HCT116 (cell line): ENCODE results near the gene MIPEP. TPM values are rescaled to one million over a fixed set of nuclear protein-coding genes. Genes with fewer than 3 reads are reported as not detected.

Experiments used
- ATAC-seq: fragments of 200-7000 bp; cut with Tn5 transposase; 2 replicates; pipeline ENCODE4 v1.9.1; 2020; ENCODE audit warnings: mild to moderate bottlenecking, moderate library complexity
- BruUV-seq: library from RNA; stranded (reverse); fragments of 400-500 nt; replicated peaks from 2 replicates; lab custom pipeline; 2021; lab: Mats Ljungman, UMichigan
- CTCF ChIA-PET: fragments of 300-600 bp; sonication (Branson Sonifier 250); formaldehyde crosslinking; loops from one replicate; lab custom pipeline; 2021; ENCODE audit warnings: antibody characterized with exemption; lab: Charles Lee
- POLR2A ChIA-PET: fragments of 300-600, 350-600 bp; sonication (Branson Sonifier 250); formaldehyde crosslinking; loops from one replicate; lab custom pipeline; 2021; ENCODE audit warnings: antibody characterized with exemption; lab: Charles Lee
- RAD21 ChIA-PET, 2 experiments: fragments of 300-600 bp; sonication (Branson Sonifier 250); formaldehyde crosslinking; loops; one replicate each; lab custom pipeline; 2023; ENCODE audit warnings: low total read pairs in 2 of 2; ENCODE audit not compliant: uncharacterized antibody in 2 of 2, unreplicated experiment in 2 of 2, low non-redundant PET in 1 of 2; lab: Charles Lee
- DNase-seq: peaks from one replicate; pipeline ENCODE4 v3.0.0-alpha.2; 2010; ENCODE audit warnings: low read depth, low spot score
- H2AFZ ChIP-seq: fragments of 200-600 bp; shearing (Covaris generic), sonication (generic); 2 replicates; pipeline ENCODE4 v1.6.1; 2017; ENCODE audit warnings: low read depth, mixed run types, mixed read lengths, antibody characterized with exemption, low read length; ENCODE audit not compliant: poor library complexity, severe bottlenecking
- H3K27ac ChIP-seq: 2 replicates; pipeline ENCODE4 v1.5.1; 2012; ENCODE audit warnings: low read depth, low read length
- H3K27me3 ChIP-seq: fragments of 200-600 bp; sonication (generic); 2 replicates; pipeline ENCODE4 v1.6.1; 2016; ENCODE audit warnings: mixed run types, low read length, mixed read lengths; ENCODE audit not compliant: insufficient read depth
- H3K36me3 ChIP-seq, 2 experiments: fragments of 200-500 bp in 1 of 2; fragments of 200-600 bp in 1 of 2; sonication (Bioruptor generic) in 1 of 2; sonication (generic) in 1 of 2; 2 replicates each; pipeline versions ENCODE4 v1.5.1 to v1.6.1; 2014 to 2016; ENCODE audit warnings: low read length in 2 of 2, inconsistent platforms in 1 of 2, mixed read lengths in 1 of 2, mixed run types in 1 of 2; ENCODE audit not compliant: insufficient read depth in 2 of 2, control insufficient read depth in 1 of 2
- H3K4me1 ChIP-seq, 2 experiments: fragments of 200-600 bp in 1 of 2; sonication (generic) in 1 of 2; 2 replicates each; pipeline versions ENCODE4 v1.5.1 to v1.6.1; 2012 to 2017; ENCODE audit warnings: low read length in 2 of 2, inconsistent platforms in 1 of 2, mild to moderate bottlenecking in 1 of 2, mixed read lengths in 1 of 2, mixed run types in 1 of 2, moderate library complexity in 1 of 2; ENCODE audit not compliant: insufficient read depth in 2 of 2, control insufficient read depth in 1 of 2
- H3K4me2 ChIP-seq: fragments of 200-600 bp; sonication (generic); 2 replicates; pipeline ENCODE4 v1.6.1; 2017; ENCODE audit warnings: mixed run types, low read length, mixed read lengths
- H3K4me3 ChIP-seq, 2 experiments: fragments of 200-600 bp in 1 of 2; sonication (generic) in 1 of 2; replicated peaks in 1 of 2; 2 replicates each; pipeline ENCODE4 v1.5.1; 2011 to 2016; ENCODE audit warnings: low read length in 2 of 2, control low read depth in 1 of 2, low read depth in 1 of 2, mild to moderate bottlenecking in 1 of 2, mixed read lengths in 1 of 2, mixed run types in 1 of 2
- H3K79me2 ChIP-seq: fragments of 200-600 bp; sonication (generic); 2 replicates; pipeline ENCODE4 v1.6.1; 2017; ENCODE audit warnings: mild to moderate bottlenecking, mixed run types, low read length, moderate library complexity, mixed read lengths; ENCODE audit not compliant: insufficient read depth
- H3K9ac ChIP-seq: fragments of 200-600 bp; sonication (generic); 2 replicates; pipeline ENCODE4 v1.6.1; 2016; ENCODE audit warnings: low read length, mixed read lengths
- H3K9me2 ChIP-seq: fragments of 200-600 bp; sonication (generic), shearing (Covaris generic); 2 replicates; pipeline ENCODE4 v1.6.1; 2017; ENCODE audit warnings: mixed run types, mild to moderate bottlenecking, moderate library complexity; ENCODE audit not compliant: insufficient read depth
- H3K9me3 ChIP-seq, 2 experiments: fragments of 200-500 bp in 1 of 2; fragments of 200-600 bp in 1 of 2; sonication (Bioruptor generic) in 1 of 2; sonication (generic) in 1 of 2; 2 replicates each; pipeline ENCODE4 v1.6.1; 2014 to 2017; ENCODE audit warnings: low read length in 2 of 2, mixed read lengths in 2 of 2, inconsistent platforms in 1 of 2, low read depth in 1 of 2, mild to moderate bottlenecking in 1 of 2, mixed run types in 1 of 2, moderate library complexity in 1 of 2; ENCODE audit not compliant: control insufficient read depth in 1 of 2, insufficient read depth in 1 of 2
- H4K20me1 ChIP-seq: fragments of 200-600 bp; sonication (generic), shearing (Covaris generic); 2 replicates; pipeline ENCODE4 v1.6.1; 2017; ENCODE audit warnings: mixed run types, mild to moderate bottlenecking, moderate library complexity; ENCODE audit not compliant: insufficient read depth
- CBX3 ChIP-seq: IDR thresholded peaks from 2 replicates; pipeline ENCODE4 v1.6.1; 2012; ENCODE audit warnings: low read depth
- CEBPB ChIP-seq: IDR thresholded peaks from 2 replicates; pipeline ENCODE4 v1.6.1; 2012; ENCODE audit warnings: low read depth
- CTCF ChIP-seq, 3 experiments: fragments of 200-600 bp in 1 of 3; sonication (generic) in 1 of 3; IDR thresholded peaks in 2 of 3; conservative IDR thresholded peaks in 1 of 3; 2 replicates each; pipeline ENCODE4 v1.5.1; 2012 to 2017; ENCODE audit warnings: low read depth in 2 of 3, low read length in 2 of 3, antibody characterized with exemption in 1 of 3, borderline replicate concordance in 1 of 3, control low read depth in 1 of 3, mild to moderate bottlenecking in 1 of 3, mixed read lengths in 1 of 3, mixed run types in 1 of 3, moderate library complexity in 1 of 3; ENCODE audit not compliant: insufficient read depth in 1 of 3
- EGR1 ChIP-seq: IDR thresholded peaks from 2 replicates; pipeline ENCODE4 v1.6.1; 2012; ENCODE audit warnings: low read depth
- ELF1 ChIP-seq: IDR thresholded peaks from 2 replicates; pipeline ENCODE4 v1.6.1; 2012; ENCODE audit warnings: low read depth, borderline replicate concordance
- FOSL1 ChIP-seq: IDR thresholded peaks from 2 replicates; pipeline ENCODE4 v1.6.1; 2012; ENCODE audit warnings: low read depth
- JUND ChIP-seq: IDR thresholded peaks from 2 replicates; pipeline ENCODE4 v1.6.1; 2012
- POLR2A ChIP-seq: IDR thresholded peaks from 2 replicates; pipeline ENCODE4 v1.7.0; 2011; ENCODE audit warnings: borderline replicate concordance; ENCODE audit not compliant: insufficient read depth, insufficient read length; ENCODE audit errors: extremely low read depth
- SRF ChIP-seq: IDR thresholded peaks from 2 replicates; pipeline ENCODE4 v1.6.1; 2012; ENCODE audit warnings: low read depth
- ZFX ChIP-seq: fragments of 450-650 bp; IDR thresholded peaks from 2 replicates; pipeline ENCODE4 v1.6.1; 2017
- ZNF274 ChIP-seq: fragments of 200-500 bp; sonication (Bioruptor generic); IDR thresholded peaks from 2 replicates; pipeline ENCODE4 v1.6.1; 2014; ENCODE audit warnings: mild to moderate bottlenecking, low read depth, low read length, inconsistent platforms
- intact Hi-C: fragments of 100-400 bp; cut with micrococcal nuclease; formaldehyde crosslinking; loops from 2 replicates; pipeline ENCODE4 v1.10.0; 2022
- total RNA-seq: library from RNA; stranded (reverse); gene quantifications from one replicate; pipeline ENCODE4 v1.2.1, GENCODE V29; 2021; ENCODE audit not compliant: unreplicated experiment

The MIPEP gene
- total RNA-seq, 1 experiment from 2014 or later = 33.3 TPM

- Histone ChIP-seq H3K4me1 (no peaks in the 10 kb centered on the region), H3K79me2 (no peaks in the 10 kb centered on the region), H3K36me3 (no peaks in the 10 kb centered on the region; a peak in 1 of 4 replicates), H3K9ac (no peak overlapping the region)
- no peak for ATAC-seq
- BruUV-seq = no TSS peak
- RAD21 ChIA-PET = no interaction called here
- intact Hi-C loops = no loop called here
- no peak for DNase-seq
- TF ChIP-seq EGR1 (no peak), SRF (no peak)
- TF ChIP-seq, all 23 proteins: peak for 0
- Histone ChIP-seq H4K20me1 (no peaks in the 10 kb centered on the region), H3K27ac (no peak overlapping the region), H3K9me2 (no peaks in the 10 kb centered on the region), H3K4me2 (no peak overlapping the region), H3K27me3 (no peaks in the 10 kb centered on the region), H2AFZ (no peak overlapping the region), H3K9me3 (no peaks in the 10 kb centered on the region), H3K4me3 (no peak overlapping the region)
- ChIA-PET CTCF (no interaction called here), POLR2A (no interaction called here)
These were observed 24.2 kb downstream of the MIPEP start for GRCh38 chr13:23865026-23865425.

GRCh38 chr13:23861310-23861709 lies 27.9 kb downstream of the MIPEP start:
- CTCF ChIA-PET = no interaction called here
- no peaks in the 10 kb centered on the region; a peak in 1 of 4 replicates for H3K36me3 ChIP-seq
- H3K9me3 ChIP-seq = no peaks in the 10 kb centered on the region
- no peak for DNase-seq
- no peak overlapping the region for H3K4me3 ChIP-seq
- POLR2A ChIA-PET = no interaction called here
- no peak overlapping the region for H3K9ac ChIP-seq
- no peaks in the 10 kb centered on the region for H3K79me2 ChIP-seq
- no peak overlapping the region for H2AFZ ChIP-seq
- RAD21 ChIA-PET = interaction anchor here in 1 of 2 experiments (0.6 kb wide), 1 partner anchor 486 kb away, joined by 3 read pairs; no protein-coding TSS in a partner anchor
- no peaks in the 10 kb centered on the region for H3K4me1 ChIP-seq
- intact Hi-C loops = no loop called here
- BruUV-seq = no TSS peak
- no peaks in the 10 kb centered on the region for H3K9me2 ChIP-seq
- H3K27ac ChIP-seq = no peak overlapping the region
- no peak for TF ChIP-seq JUND
- TF ChIP-seq ELF1 = no peak
- TF ChIP-seq ZFX = no peak
- TF ChIP-seq POLR2A = no peak
- TF ChIP-seq ZNF274 = no peak
- TF ChIP-seq CBX3 = no peak
- no peak for TF ChIP-seq FOSL1
- TF ChIP-seq CTCF (IDR thresholded peaks at IDR 0.05 in 2 of 3, conservative IDR thresholded peaks at IDR 0.05 in 1 of 3; ENCODE audit: borderline replicate concordance in 1 of 3, insufficient read depth in 1 of 3, low read depth in 2 of 3, low read length in 2 of 3) = no peak
- TF ChIP-seq CEBPB = no peak
- no peak for TF ChIP-seq SRF
- no peak for ATAC-seq
- H3K4me2 ChIP-seq = no peak overlapping the region
- no peaks in the 10 kb centered on the region for H4K20me1 ChIP-seq
- no peaks in the 10 kb centered on the region for H3K27me3 ChIP-seq
